Measurements from ENCODE around the gene LMO1. TPM values are rescaled to one million over a fixed set of nuclear protein-coding genes. Genes with fewer than 3 reads are reported as not detected.

Gene LMO1
- total RNA-seq, 1 donor: 0.27 TPM

GRCh38 chr11:8266246-8267241, 2.9 kb upstream of the LMO1 start:
- DNase-seq (ENCODE audit: low read depth in 2 of 3, low spot score in 2 of 3): no peak

- peak in 1 of 3 donors; percentile 39 for DNase-seq (ENCODE audit: low read depth in 2 of 3, low spot score in 2 of 3)
Observed at GRCh38 chr11:8265681-8266241, 2.1 kb upstream of the LMO1 start.

GRCh38 chr11:8263109-8263768, 439 bp downstream of the LMO1 start:
- DNase-seq (ENCODE audit: low read depth in 2 of 3, low spot score in 2 of 3): no peak

- peak in 2 of 3 donors; percentile 56 to 58 for DNase-seq (ENCODE audit: low read depth in 2 of 3, low spot score in 2 of 3)
Observed at GRCh38 chr11:8262552-8263108, 1.0 kb downstream of the LMO1 start.

GRCh38 chr11:8261921-8262551, 1.6 kb downstream of the LMO1 start:
- no peak for DNase-seq (ENCODE audit: low read depth in 2 of 3, low spot score in 2 of 3)

GRCh38 chr11:8261291-8261690, 2.4 kb downstream of the LMO1 start:
- no peak for DNase-seq (ENCODE audit: low read depth in 2 of 3, low spot score in 2 of 3)

- DNase-seq (ENCODE audit: low read depth in 2 of 3, low spot score in 2 of 3): no peak
Observed at GRCh38 chr11:8260202-8260966, 3.3 kb downstream of the LMO1 start.

GRCh38 chr11:8259306-8259959, 4.2 kb downstream of the LMO1 start:
- DNase-seq (ENCODE audit: low read depth in 2 of 3, low spot score in 2 of 3): peak in 1 of 3 donors; percentile 86

GRCh38 chr11:8258784-8259183, 4.9 kb downstream of the LMO1 start:
- no peak for DNase-seq (ENCODE audit: low read depth in 2 of 3, low spot score in 2 of 3)

GRCh38 chr11:8258289-8258688, 5.4 kb downstream of the LMO1 start:
- DNase-seq (ENCODE audit: low read depth in 2 of 3, low spot score in 2 of 3): peak in 1 of 3 donors; percentile 64

GRCh38 chr11:8257003-8257664, 6.5 kb downstream of the LMO1 start:
- DNase-seq (ENCODE audit: low read depth in 2 of 3, low spot score in 2 of 3): no peak

GRCh38 chr11:8256271-8257002, 7.2 kb downstream of the LMO1 start:
- DNase-seq (ENCODE audit: low read depth in 2 of 3, low spot score in 2 of 3): no peak

- DNase-seq (ENCODE audit: low read depth in 2 of 3, low spot score in 2 of 3): no peak
Observed at GRCh38 chr11:8253566-8253965, 10.1 kb downstream of the LMO1 start.

GRCh38 chr11:8252946-8253345, 10.7 kb downstream of the LMO1 start:
- DNase-seq (ENCODE audit: low read depth in 2 of 3, low spot score in 2 of 3): no peak

- DNase-seq (ENCODE audit: low read depth in 2 of 3, low spot score in 2 of 3): no peak
Observed at GRCh38 chr11:8252388-8252787, 11.3 kb downstream of the LMO1 start.

GRCh38 chr11:8251616-8252295, 11.9 kb downstream of the LMO1 start:
- no peak for DNase-seq (ENCODE audit: low read depth in 2 of 3, low spot score in 2 of 3)

GRCh38 chr11:8250981-8251615, 12.6 kb downstream of the LMO1 start:
- no peak for DNase-seq (ENCODE audit: low read depth in 2 of 3, low spot score in 2 of 3)

Measured in hematopoietic multipotent progenitor cell (in vitro differentiated cells).